ENCODE measurements around the gene PHF21B. TPM values are rescaled to one million over a fixed set of nuclear protein-coding genes. Genes with fewer than 3 reads are reported as not detected.
A peak's percentile ranks its signal among the peaks of the same experiment; 100 is the strongest.

Gene PHF21B
- total and polyA plus RNA-seq, 2 of the 8 experiments (the other 6 are each of a cell fraction or from before 2014, with no cell fraction given) = 19.3 to 68.1 TPM

GRCh38 chr22:44955102-44955501 lies 54.7 kb downstream of the PHF21B start:
- H4K91ac ChIP-seq (replicated peaks; ENCODE audit: insufficient read length, low read length) = no peak overlapping the region
- H2BK20ac ChIP-seq (ENCODE audit: low read length) = peak overlapping the region; percentile 43; the same call in 1 of the 2 replicates
- no peak for DNase-seq (ENCODE audit: low read depth in 1 of 2, low spot score in 2 of 2)
- no peaks in the 10 kb centered on the region for H3K23me2 ChIP-seq (ENCODE audit: low read depth, low read length)
- no peak for FAIRE-seq
- H3K9ac ChIP-seq (replicated peaks in 1 of 4; ENCODE audit: extremely low read depth in 1 of 4, low read depth in 3 of 4, low read length in 3 of 4) = no peak overlapping the region
- H3K4me3 ChIP-seq (ENCODE audit: extremely low read depth in 1 of 4, insufficient read depth in 2 of 4, low read depth in 3 of 4, low read length in 4 of 4) = no peak overlapping the region
- H4K20me1 ChIP-seq (replicated peaks in 1 of 2; ENCODE audit: control insufficient read depth in 1 of 2, insufficient read depth in 2 of 2, low read length in 2 of 2) = peaks cover 2 to 11% of the 10 kb centered on the region in 2 experiments
- peaks cover 10 to 11% of the 10 kb centered on the region in 2 experiments; a peak in 3 of 4 replicates for H3K9me3 ChIP-seq (ENCODE audit: insufficient read depth in 2 of 2, low read depth in 1 of 2, low read length in 1 of 2)
- TF ChIP-seq RFX5 (IDR thresholded peaks at IDR 0.05; ENCODE audit: borderline replicate concordance, low read depth, low read length) (no peak), TAF7 (optimal IDR thresholded peaks at IDR 0.05; ENCODE audit: borderline replicate concordance, low read depth, low read length) (no peak), HDAC2 (IDR thresholded peaks at IDR 0.05; ENCODE audit: borderline replicate concordance in 1 of 2, low read depth in 2 of 2, low read length in 2 of 2) (no peak), ATF3 (IDR thresholded peaks at IDR 0.05; ENCODE audit: insufficient read depth, low read depth, low read length) (no peak), KDM1A (IDR thresholded peaks at IDR 0.05; ENCODE audit: borderline replicate concordance, low read length) (no peak), POLR2A (IDR thresholded peaks at IDR 0.05; ENCODE audit: control extremely low read depth in 1 of 2, low read depth in 2 of 2, low read length in 2 of 2) (no peak), RNF2 (IDR thresholded peaks at IDR 0.05; ENCODE audit: borderline replicate concordance, low read depth, low read length, missing control alignments, poor library complexity, severe bottlenecking) (no peak), KDM4A (IDR thresholded peaks at IDR 0.05; ENCODE audit: low read depth, low read length, severe bottlenecking) (no peak), YY1 (IDR thresholded peaks at IDR 0.05; ENCODE audit: low read depth, low read length) (no peak), TBP (IDR thresholded peaks at IDR 0.05; ENCODE audit: low read depth, low read length) (no peak), JUN (IDR thresholded peaks at IDR 0.05; ENCODE audit: low read depth, low read length) (no peak), NRF1 (IDR thresholded peaks at IDR 0.05; ENCODE audit: low read depth, low read length) (no peak)
- 0 out of 2 replicates have a peak overlapping the region, but pooled peaks have one; percentile 40 for H2BK15ac ChIP-seq (ENCODE audit: low read length)
- H4K5ac ChIP-seq (ENCODE audit: insufficient read length, low read depth, low read length) = no peak overlapping the region
- no peaks in the 10 kb centered on the region for H3K27me3 ChIP-seq (replicated peaks in 1 of 4; ENCODE audit: control insufficient read depth in 3 of 4, extremely low read depth in 1 of 4, insufficient read depth in 3 of 4, low read length in 3 of 4)
- H3K79me1 ChIP-seq (ENCODE audit: low read depth, low read length) = peaks cover 5% of the 10 kb centered on the region
- H2BK120ac ChIP-seq (replicated peaks; ENCODE audit: low read depth, low read length) = no peak overlapping the region
- peak overlapping the region; percentile 61; the same call in 1 of the 2 replicates for H2AK5ac ChIP-seq (ENCODE audit: low read depth, low read length)
- H3K4ac ChIP-seq (replicated peaks; ENCODE audit: insufficient read length, low read depth, low read length) = no peak overlapping the region
- no peak overlapping the region for H3K4me2 ChIP-seq (ENCODE audit: insufficient read depth in 1 of 2, low read depth in 2 of 2, low read length in 2 of 2)
- no peak overlapping the region for H2AFZ ChIP-seq (ENCODE audit: low read length)
- CTCF ChIA-PET (ENCODE audit: partially characterized antibody) = interaction anchor here (0.6 to 5.8 kb wide), 3 partner anchors 14 to 132 kb away, joined by 3 to 36 read pairs (median 4); no protein-coding TSS in a partner anchor
- H2BK12ac ChIP-seq (ENCODE audit: low read depth, low read length) = no peak overlapping the region
- H4K8ac ChIP-seq (ENCODE audit: extremely low read depth, insufficient read depth, low read length) = 0 out of 2 replicates have a peak overlapping the region, but pooled peaks have one; percentile 37
- H3K14ac ChIP-seq (ENCODE audit: insufficient read length) = no peak overlapping the region
- H3K4me1 ChIP-seq (replicated peaks in 1 of 4; ENCODE audit: control insufficient read depth in 3 of 4, insufficient read depth in 4 of 4, low read length in 3 of 4) = peaks cover 3 to 51% (median 29%) of the 10 kb centered on the region in 4 experiments
- peaks cover 0 to 4% of the 10 kb centered on the region in 2 experiments; a peak in 2 of 4 replicates for H3K79me2 ChIP-seq (ENCODE audit: control insufficient read depth in 1 of 2, insufficient read depth in 2 of 2, low read length in 2 of 2)
- peak overlapping the region; percentile 7; the same call in 1 of the 2 replicates for H3K27ac ChIP-seq (ENCODE audit: low read depth, low read length)
- no peak overlapping the region for H3K56ac ChIP-seq (replicated peaks; ENCODE audit: insufficient read length, low read depth, low read length)
- peaks cover 0 to 12% (median 6%) of the 10 kb centered on the region in 4 experiments; a peak in 3 of 8 replicates for H3K36me3 ChIP-seq (ENCODE audit: control insufficient read depth in 2 of 4, insufficient read depth in 4 of 4, low read length in 3 of 4)
- WGBS, 2 experiments (ENCODE audit: extremely low coverage in 1 of 2, insufficient coverage in 1 of 2, insufficient read length in 1 of 2, insufficient replicate concordance in 2 of 2, low coverage in 1 of 2, low lambda C conversion rate in 2 of 2, missing lambda C conversion rate in 1 of 2) = 83% methylated on average over 7 of the region's 8 CpGs; no CpG with 5 or more reads in 1 of the 2 experiments
- H3K18ac ChIP-seq (ENCODE audit: extremely low read depth, low read length) = peak overlapping the region; percentile 65
- POLR2A ChIA-PET (ENCODE audit: partially characterized antibody) = interaction anchor here (1.4 to 3.0 kb wide), 6 partner anchors 11 to 126 kb away, joined by 3 to 13 read pairs (median 8); no protein-coding TSS in a partner anchor
- H3K23ac ChIP-seq (ENCODE audit: insufficient read length) = no peak overlapping the region
- H2BK5ac ChIP-seq (ENCODE audit: low read depth, low read length) = peak overlapping the region; percentile 7; the same call in 1 of the 2 replicates

All from H1 (cell line).